WERI-Rb-1 (cell line): ENCODE measurements around the gene DNAJC21.

Experiments used
- DNase-seq: peaks from one replicate; pipeline ENCODE4 v3.0.0-alpha.2; 2020
- H3K27ac ChIP-seq: fragments of 250-450 bp; sonication (Bioruptor Pico); 2 replicates; pipeline ENCODE4 v1.5.1; 2020; ENCODE audit warnings: mild to moderate bottlenecking, moderate library complexity
- H3K27me3 ChIP-seq: fragments of 250-450 bp; sonication (Bioruptor Pico); 2 replicates; pipeline ENCODE4 v1.5.1; 2021; ENCODE audit warnings: mild to moderate bottlenecking, low read depth, moderate library complexity; ENCODE audit not compliant: insufficient read depth, severe bottlenecking
- H3K36me3 ChIP-seq: fragments of 250-450 bp; sonication (Bioruptor Pico); 2 replicates; pipeline ENCODE4 v1.5.1; 2020; ENCODE audit warnings: mild to moderate bottlenecking, moderate library complexity
- H3K4me3 ChIP-seq: 2 replicates; pipeline ENCODE4 v1.5.1; 2011; ENCODE audit warnings: low read depth, mild to moderate bottlenecking, control low read depth, low read length
- H3K9me3 ChIP-seq: fragments of 250-450 bp; sonication (Bioruptor Pico); 2 replicates; pipeline ENCODE4 v1.5.1; 2021; ENCODE audit warnings: mild to moderate bottlenecking, moderate library complexity; ENCODE audit not compliant: severe bottlenecking
- TF ChIP-seq, protein P1 (sequence below): IDR thresholded peaks from 2 replicates; pipeline ENCODE4 v1.5.1; 2011; ENCODE audit warnings: low read depth, mild to moderate bottlenecking, control low read depth, inconsistent platforms, low read length

The DNAJC21 gene

DNA sequence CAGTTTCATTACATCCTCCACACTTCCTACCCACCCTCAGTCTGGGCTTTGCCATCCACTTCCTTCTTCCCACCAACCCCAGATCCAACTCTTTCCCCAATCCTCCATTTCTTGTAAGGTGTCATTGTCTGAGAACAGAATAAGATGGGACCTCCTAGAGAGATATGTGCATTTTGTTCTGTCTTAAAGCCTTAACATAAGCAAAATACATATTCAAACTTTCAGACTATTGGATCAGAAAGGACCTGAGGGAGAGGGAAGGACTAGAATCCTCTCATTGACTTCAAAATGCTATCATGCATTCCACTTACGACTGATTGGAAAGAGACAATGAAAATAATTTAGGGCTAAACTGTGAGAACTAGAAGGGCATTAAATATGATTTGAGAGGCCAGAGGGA lies 75.4 kb downstream of the DNAJC21 start:
- Histone ChIP-seq H3K4me3 (no peak overlapping the region), H3K9me3 (no peaks in the 10 kb centered on the region), H3K27ac (no peak overlapping the region), H3K36me3 (no peaks in the 10 kb centered on the region), H3K27me3 (peaks cover 71% of the 10 kb centered on the region)
- DNase-seq: no peak
- TF ChIP-seq, protein P1, sequence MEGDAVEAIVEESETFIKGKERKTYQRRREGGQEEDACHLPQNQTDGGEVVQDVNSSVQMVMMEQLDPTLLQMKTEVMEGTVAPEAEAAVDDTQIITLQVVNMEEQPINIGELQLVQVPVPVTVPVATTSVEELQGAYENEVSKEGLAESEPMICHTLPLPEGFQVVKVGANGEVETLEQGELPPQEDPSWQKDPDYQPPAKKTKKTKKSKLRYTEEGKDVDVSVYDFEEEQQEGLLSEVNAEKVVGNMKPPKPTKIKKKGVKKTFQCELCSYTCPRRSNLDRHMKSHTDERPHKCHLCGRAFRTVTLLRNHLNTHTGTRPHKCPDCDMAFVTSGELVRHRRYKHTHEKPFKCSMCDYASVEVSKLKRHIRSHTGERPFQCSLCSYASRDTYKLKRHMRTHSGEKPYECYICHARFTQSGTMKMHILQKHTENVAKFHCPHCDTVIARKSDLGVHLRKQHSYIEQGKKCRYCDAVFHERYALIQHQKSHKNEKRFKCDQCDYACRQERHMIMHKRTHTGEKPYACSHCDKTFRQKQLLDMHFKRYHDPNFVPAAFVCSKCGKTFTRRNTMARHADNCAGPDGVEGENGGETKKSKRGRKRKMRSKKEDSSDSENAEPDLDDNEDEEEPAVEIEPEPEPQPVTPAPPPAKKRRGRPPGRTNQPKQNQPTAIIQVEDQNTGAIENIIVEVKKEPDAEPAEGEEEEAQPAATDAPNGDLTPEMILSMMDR: no peak
